ENCODE results near the gene MCEE.
"Not testable (repeated sequence)": the region's sequence is repeated elsewhere in the genome, so short reads cannot be mapped to it uniquely, and the experiment has no call there.

MCEE gene

DNA sequence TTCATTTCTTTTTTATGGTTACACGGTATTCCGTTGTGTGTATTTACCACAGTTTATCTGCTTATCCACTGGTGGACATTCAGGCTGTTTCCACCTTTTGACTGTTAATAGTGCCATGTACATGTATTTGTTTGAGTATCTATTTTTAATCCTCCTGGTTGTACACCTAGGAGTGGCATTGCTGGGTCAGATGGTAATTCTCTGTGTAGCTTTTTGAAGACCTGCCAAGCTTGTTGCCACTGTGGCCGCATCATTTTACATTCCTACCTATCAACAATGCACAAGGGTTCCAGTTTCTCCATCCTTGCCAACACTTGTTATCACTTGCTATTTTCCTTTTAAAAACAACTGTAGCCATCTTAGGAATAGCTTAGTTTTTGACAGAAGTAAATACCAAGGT is 13.8 kb upstream of the MCEE start:
- Histone ChIP-seq H3K27me3 (ENCODE audit: control insufficient read depth, insufficient read depth, low read length) (no peaks in the 10 kb centered on the region), H3K4me2 (ENCODE audit: low read length) (no peak overlapping the region), H3K9me3 (ENCODE audit: control insufficient read depth, low read length) (no peaks in the 10 kb centered on the region), H3K9ac (no peak overlapping the region), H3K4me1 (no peaks in the 10 kb centered on the region), H2AFZ (no peak overlapping the region), H3K4me3 (ENCODE audit: low read depth, low read length) (no peak overlapping the region), H3K27ac (no peak overlapping the region), H3K79me2 (no peaks in the 10 kb centered on the region), H3K36me3 (ENCODE audit: control insufficient read depth, insufficient read depth, low read length) (no peaks in the 10 kb centered on the region)
- TF ChIP-seq, protein P1, sequence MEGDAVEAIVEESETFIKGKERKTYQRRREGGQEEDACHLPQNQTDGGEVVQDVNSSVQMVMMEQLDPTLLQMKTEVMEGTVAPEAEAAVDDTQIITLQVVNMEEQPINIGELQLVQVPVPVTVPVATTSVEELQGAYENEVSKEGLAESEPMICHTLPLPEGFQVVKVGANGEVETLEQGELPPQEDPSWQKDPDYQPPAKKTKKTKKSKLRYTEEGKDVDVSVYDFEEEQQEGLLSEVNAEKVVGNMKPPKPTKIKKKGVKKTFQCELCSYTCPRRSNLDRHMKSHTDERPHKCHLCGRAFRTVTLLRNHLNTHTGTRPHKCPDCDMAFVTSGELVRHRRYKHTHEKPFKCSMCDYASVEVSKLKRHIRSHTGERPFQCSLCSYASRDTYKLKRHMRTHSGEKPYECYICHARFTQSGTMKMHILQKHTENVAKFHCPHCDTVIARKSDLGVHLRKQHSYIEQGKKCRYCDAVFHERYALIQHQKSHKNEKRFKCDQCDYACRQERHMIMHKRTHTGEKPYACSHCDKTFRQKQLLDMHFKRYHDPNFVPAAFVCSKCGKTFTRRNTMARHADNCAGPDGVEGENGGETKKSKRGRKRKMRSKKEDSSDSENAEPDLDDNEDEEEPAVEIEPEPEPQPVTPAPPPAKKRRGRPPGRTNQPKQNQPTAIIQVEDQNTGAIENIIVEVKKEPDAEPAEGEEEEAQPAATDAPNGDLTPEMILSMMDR (IDR thresholded peaks at IDR 0.05) = no peak

DNA sequence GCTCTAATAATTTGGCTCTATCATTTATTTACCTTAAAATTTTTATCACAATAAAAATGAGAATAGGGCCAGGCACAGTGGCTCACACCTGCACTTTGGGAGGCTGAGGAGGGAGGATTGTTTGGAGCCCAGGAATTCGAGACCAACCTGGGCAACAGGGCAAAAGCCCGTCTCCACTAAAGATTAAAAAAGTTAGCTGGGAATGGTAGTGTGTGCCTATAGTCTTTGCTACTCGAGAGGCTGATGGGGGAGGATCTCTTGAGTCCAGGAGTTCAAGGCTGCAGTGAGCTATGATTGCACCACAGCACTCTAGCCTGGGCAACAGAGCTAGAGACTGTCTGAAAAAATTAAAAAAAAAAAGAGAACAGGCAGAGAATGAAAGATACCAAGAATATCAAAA is 6.1 kb upstream of the MCEE start:
- Histone ChIP-seq H3K79me2 (no peaks in the 10 kb centered on the region), H3K4me3 (ENCODE audit: low read depth, low read length) (no peak overlapping the region), H3K36me3 (ENCODE audit: control insufficient read depth, insufficient read depth, low read length) (no peaks in the 10 kb centered on the region), H3K9ac (no peak overlapping the region), H3K9me3 (ENCODE audit: control insufficient read depth, low read length) (no peaks in the 10 kb centered on the region), H2AFZ (no peak overlapping the region), H3K4me1 (no peaks in the 10 kb centered on the region), H3K27ac (no peak overlapping the region), H3K4me2 (ENCODE audit: low read length) (no peak overlapping the region), H3K27me3 (ENCODE audit: control insufficient read depth, insufficient read depth, low read length) (no peaks in the 10 kb centered on the region)
- TF ChIP-seq, protein P1 (IDR thresholded peaks at IDR 0.05) = no peak

DNA sequence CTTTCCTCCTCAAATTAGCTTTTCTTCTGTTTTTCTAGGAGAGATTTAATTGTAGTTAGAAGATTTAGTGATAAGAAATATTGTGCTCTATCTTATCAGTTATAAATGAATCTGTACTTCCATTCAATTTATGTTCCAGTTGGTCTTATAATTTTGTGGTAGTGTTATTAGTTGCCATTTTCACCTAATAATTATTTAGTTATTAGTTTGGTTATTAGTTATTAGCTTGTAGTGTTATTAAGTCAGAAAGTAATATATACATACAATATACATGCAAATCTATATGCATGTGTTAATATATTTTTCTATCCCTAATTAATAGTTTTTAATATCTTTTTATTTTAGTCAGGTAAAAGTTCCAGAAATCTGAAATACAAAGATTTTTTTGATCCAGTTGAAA is 3.6 kb upstream of the MCEE start:
- Histone ChIP-seq H3K27ac (no peak overlapping the region), H3K4me1 (no peaks in the 10 kb centered on the region), H3K79me2 (peaks cover 5% of the 10 kb centered on the region), H3K9me3 (ENCODE audit: control insufficient read depth, low read length) (no peaks in the 10 kb centered on the region), H3K36me3 (ENCODE audit: control insufficient read depth, insufficient read depth, low read length) (no peaks in the 10 kb centered on the region), H2AFZ (no peak overlapping the region), H3K4me2 (ENCODE audit: low read length) (no peak overlapping the region), H3K9ac (no peak overlapping the region), H3K4me3 (ENCODE audit: low read depth, low read length) (no peak overlapping the region), H3K27me3 (ENCODE audit: control insufficient read depth, insufficient read depth, low read length) (no peaks in the 10 kb centered on the region)
- TF ChIP-seq, protein P1 (IDR thresholded peaks at IDR 0.05) = no peak

DNA sequence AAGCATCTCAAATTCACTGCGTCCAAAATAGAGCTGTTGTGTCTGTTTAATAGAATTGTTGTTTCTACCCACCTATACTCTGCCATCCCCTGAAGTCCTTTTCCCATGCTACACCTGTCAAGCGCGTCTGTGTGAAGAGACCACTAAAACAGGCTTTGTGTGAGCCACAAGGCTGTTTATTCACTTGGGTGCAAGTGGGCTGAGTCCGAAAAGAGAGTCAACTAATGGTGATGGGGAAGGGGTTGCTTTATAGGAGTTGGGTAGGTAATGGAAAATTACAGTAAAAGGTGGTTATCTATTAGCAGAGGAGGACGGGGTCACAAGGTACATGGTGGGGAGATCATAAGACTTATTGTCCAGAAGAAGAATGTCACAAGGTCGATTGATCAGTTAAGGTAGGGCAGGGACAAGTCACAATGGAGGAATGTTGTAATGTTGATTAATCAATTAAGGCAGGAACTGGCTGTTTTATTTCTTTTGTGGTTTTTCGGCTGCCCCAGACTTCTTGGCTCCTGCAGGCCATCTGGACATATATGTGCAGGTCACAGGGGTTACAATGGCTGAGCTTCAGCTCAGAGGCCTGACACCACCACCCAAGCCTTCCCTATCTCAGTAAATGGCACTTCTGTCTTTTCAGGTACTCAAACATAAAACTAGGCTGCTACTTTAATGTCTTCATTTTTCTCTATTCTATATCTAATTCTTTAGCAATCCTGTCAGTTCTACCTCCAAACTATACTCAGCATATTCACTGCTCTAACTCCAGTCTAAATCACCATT is 1.5 kb upstream of the MCEE start:
- H3K27me3 ChIP-seq (ENCODE audit: control insufficient read depth, insufficient read depth, low read length); H3K9me3 ChIP-seq (ENCODE audit: control insufficient read depth, low read length); H3K27ac ChIP-seq; H3K4me1 ChIP-seq; H3K9ac ChIP-seq; H3K36me3 ChIP-seq (ENCODE audit: control insufficient read depth, insufficient read depth, low read length); H2AFZ ChIP-seq: not testable (repeated sequence)
- Histone ChIP-seq H3K4me2 (ENCODE audit: low read length) (peak overlapping the region; percentile 87), H3K79me2 (peaks cover 14% of the 10 kb centered on the region), H3K4me3 (ENCODE audit: low read depth, low read length) (peak overlapping the region; percentile 90)

DNA sequence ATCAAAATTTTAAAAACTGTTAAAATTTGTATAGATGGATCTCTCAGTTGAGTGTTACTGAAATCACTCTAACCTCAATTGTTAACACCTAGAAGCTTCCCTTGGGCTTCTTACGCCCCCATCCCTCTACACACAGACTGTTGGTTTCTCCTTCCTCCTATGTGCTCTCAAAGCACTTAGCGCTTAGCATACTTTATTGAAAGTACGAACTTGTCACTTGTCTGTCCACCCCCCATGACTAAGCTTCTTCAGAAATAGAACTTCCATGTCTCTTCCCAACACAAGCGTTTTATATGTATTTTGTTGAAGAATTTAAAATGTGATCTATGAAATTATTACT is 846 bp upstream of the MCEE start:
- H2AFZ ChIP-seq = peak overlapping the region; percentile 99
- H3K79me2 ChIP-seq = peaks cover 14% of the 10 kb centered on the region
- TF ChIP-seq, protein P1 (IDR thresholded peaks at IDR 0.05) = no peak
- no peak overlapping the region for H3K9ac ChIP-seq
- H3K4me2 ChIP-seq (ENCODE audit: low read length) = peak overlapping the region; percentile 87
- H3K27me3 ChIP-seq (ENCODE audit: control insufficient read depth, insufficient read depth, low read length) = no peaks in the 10 kb centered on the region
- H3K4me1 ChIP-seq = no peaks in the 10 kb centered on the region
- H3K27ac ChIP-seq = peak overlapping the region; percentile 96
- no peaks in the 10 kb centered on the region for H3K36me3 ChIP-seq (ENCODE audit: control insufficient read depth, insufficient read depth, low read length)
- H3K9me3 ChIP-seq (ENCODE audit: control insufficient read depth, low read length) = no peaks in the 10 kb centered on the region
- H3K4me3 ChIP-seq (ENCODE audit: low read depth, low read length) = peak overlapping the region; percentile 90
